Stimulated activated naive CD8-positive, alpha-beta T cell treated with anti-CD3 and anti-CD28 coated beads, Interleukin-15, amount 100 ng/mL, for 72 hours (primary cell): ENCODE results near the gene ACTA2.

ENCODE experiments used
- ATAC-seq: fragments of 150-1000 bp; cut with Tn5 transposase; 2 replicates; pipeline ENCODE4 v1.10.0; 2021; ENCODE audit warnings: mild to moderate bottlenecking, moderate library complexity
- DNase-seq, 2 donors: peaks; one replicate each; pipeline ENCODE4 v3.0.0; 2021 to 2022
- H3K27ac Mint-ChIP-seq, 2 donors: one replicate each; pipeline ENCODE4 v1.8.0; 2022; ENCODE audit warnings: mild to moderate bottlenecking in 2 of 2, mixed read lengths in 2 of 2, moderate library complexity in 2 of 2
- H3K27me3 Mint-ChIP-seq: one replicate; pipeline ENCODE4 v1.8.0; 2022; ENCODE audit warnings: mixed read lengths
- H3K4me1 Mint-ChIP-seq: one replicate; pipeline ENCODE4 v1.8.0; 2022; ENCODE audit warnings: mild to moderate bottlenecking, mixed read lengths
- H3K4me3 Mint-ChIP-seq, 2 donors: one replicate each; pipeline ENCODE4 v1.8.0; 2022; ENCODE audit warnings: mild to moderate bottlenecking in 2 of 2, mixed read lengths in 2 of 2, moderate library complexity in 1 of 2
- H3K9me3 Mint-ChIP-seq, 2 donors: one replicate each; pipeline ENCODE4 v1.8.0; 2022; ENCODE audit warnings: mixed read lengths in 2 of 2

Gene ACTA2

DNA sequence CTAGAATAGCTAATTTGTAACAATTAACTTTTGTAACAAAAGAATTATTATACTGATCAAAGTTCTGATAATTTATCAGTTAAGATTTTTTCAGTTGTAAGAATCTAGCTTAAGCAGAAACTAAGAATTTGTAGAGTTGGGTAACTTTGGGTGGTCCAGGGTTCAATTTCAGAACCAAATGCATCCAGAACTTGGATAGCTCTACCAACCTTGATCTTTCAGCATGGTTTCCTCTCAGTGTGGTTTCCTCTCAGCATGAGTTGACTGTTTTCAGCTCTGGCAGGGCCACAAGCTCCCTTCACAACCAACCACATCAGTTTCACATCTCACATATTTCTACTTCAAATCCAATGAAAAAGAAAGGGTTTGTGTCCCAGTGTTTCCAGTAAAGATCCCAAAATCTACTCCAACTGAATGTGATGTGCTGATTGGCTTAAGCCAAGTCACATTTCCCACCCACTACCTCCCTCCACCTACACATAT is 34.7 kb upstream of the ACTA2 start:
- Mint-ChIP-seq H3K4me3 (peak overlapping the region in 1 of 2 donors; percentile 30), H3K4me1 (peaks cover 53% of the 10 kb centered on the region), H3K27me3 (no peaks in the 10 kb centered on the region), H3K27ac (no peak overlapping the region), H3K9me3 (peaks cover 5 to 15% of the 10 kb centered on the region in 2 donors)
- no peak for ATAC-seq
- DNase-seq, result peak in 1 of 2 donors; percentile 44

DNA sequence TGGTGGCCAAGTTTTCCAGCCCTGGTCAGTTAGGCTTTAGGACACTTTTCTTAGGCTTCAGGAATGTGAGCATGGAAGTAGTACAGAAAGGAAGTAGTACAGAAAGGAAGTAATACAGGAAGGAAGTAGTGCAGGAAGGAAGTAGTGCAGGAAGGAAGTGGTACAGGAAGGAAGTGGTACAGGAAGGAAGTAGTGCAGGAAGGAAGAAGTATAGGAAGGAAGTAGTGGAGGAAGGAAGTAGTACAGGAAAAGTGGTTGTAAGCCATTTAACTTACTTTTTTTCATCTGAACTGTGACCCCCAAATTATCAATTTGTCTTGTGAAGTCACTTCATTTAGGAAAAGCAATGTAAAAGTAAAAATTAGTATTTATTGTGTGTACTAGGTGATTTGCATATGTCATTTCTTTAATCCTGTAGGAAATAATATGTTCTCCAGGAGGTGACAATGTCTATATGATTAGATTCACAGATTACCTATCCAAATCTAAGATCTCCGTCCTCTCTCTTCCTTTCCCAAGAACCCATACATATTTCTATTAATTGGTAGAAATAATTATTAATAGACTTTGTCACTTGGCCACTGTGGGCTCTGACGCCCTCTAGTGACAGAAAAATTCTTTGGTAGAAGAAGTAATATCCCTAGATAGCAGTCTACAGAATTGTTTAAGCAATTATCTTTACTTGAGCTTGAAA is 34.1 kb upstream of the ACTA2 start:
- no peak for ATAC-seq
- no peak overlapping the region for H3K4me3 Mint-ChIP-seq
- H3K4me1 Mint-ChIP-seq, result peaks cover 53% of the 10 kb centered on the region
- no peaks in the 10 kb centered on the region for H3K27me3 Mint-ChIP-seq
- no peak overlapping the region for H3K27ac Mint-ChIP-seq
- DNase-seq, result no peak
- peaks cover 5 to 15% of the 10 kb centered on the region in 2 donors for H3K9me3 Mint-ChIP-seq

DNA sequence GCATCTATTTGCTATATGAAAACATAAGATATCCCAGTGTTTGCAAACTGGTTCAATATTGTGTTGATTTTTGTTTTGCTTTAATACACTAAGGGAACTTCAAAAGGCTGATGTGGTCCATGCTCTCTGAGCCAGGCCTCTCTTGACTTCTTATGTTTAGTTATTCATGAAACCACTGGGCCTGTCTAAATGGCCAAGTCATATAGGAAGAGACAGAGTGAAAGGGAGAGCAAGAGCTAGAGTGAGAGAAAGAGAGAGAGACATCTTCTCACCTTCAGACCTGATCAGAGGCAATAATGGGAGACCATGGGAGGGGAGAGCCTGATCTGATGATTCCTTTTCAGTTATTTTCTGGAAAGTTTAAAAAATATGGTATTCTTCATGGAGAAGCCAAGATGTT is 32.0 kb upstream of the ACTA2 start:
- no peak overlapping the region for H3K4me3 Mint-ChIP-seq
- peaks cover 41% of the 10 kb centered on the region for H3K4me1 Mint-ChIP-seq
- DNase-seq (no peak), ATAC-seq (no peak)
- H3K9me3 Mint-ChIP-seq, result peaks cover 5 to 15% of the 10 kb centered on the region in 2 donors
- H3K27me3 Mint-ChIP-seq, result no peaks in the 10 kb centered on the region
- H3K27ac Mint-ChIP-seq, result peak overlapping the region in 1 of 2 donors; percentile 22

DNA sequence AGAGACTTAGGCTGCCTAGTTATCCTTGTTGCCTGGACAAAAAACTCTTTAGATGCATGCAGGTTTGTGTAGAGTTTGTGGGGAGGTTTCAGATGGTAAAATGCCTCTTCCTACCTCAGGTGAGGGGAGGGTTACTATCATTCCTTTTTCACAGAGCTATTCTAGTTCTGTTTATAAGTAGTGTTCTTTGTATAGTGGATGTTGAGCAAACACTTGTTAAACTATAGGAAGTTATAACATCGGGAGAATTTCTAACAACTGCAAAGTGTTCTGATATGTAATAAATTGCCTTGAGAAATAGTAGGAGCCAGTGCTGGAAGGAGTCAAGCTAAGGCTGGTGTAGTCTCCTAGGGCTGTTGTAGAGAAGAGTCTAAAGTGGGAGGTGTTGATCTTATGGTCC is 31.4 kb upstream of the ACTA2 start:
- no peak for DNase-seq
- no peaks in the 10 kb centered on the region for H3K27me3 Mint-ChIP-seq
- no peak overlapping the region for H3K27ac Mint-ChIP-seq
- H3K4me3 Mint-ChIP-seq, result no peak overlapping the region
- H3K4me1 Mint-ChIP-seq, result peaks cover 40% of the 10 kb centered on the region
- peak; percentile 13 for ATAC-seq
- H3K9me3 Mint-ChIP-seq, result peaks cover 5 to 15% of the 10 kb centered on the region in 2 donors

DNA sequence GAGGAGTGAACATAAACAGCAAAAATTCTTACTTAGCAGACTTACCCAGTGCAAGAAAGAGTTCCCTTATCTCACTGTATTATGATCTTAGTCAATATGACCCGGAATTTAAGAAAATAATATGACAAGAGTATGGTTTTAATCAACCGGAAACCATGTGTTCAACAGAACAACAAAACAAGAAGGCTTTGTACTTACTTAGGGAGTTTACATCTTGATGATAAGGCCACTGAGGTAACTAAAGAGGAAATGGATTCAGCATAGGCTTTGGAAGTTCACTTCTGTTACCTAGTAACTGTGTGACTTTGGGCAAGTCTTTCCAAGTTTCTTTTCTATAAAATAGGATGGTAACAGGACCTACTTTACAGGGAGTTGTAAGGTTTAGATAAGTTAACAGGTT is 30.6 kb upstream of the ACTA2 start:
- H3K27me3 Mint-ChIP-seq, result no peaks in the 10 kb centered on the region
- no peak for ATAC-seq
- H3K27ac Mint-ChIP-seq, result no peak overlapping the region
- H3K9me3 Mint-ChIP-seq, result peaks cover 5 to 14% of the 10 kb centered on the region in 2 donors
- H3K4me3 Mint-ChIP-seq, result no peak overlapping the region
- no peak for DNase-seq
- H3K4me1 Mint-ChIP-seq, result peaks cover 36% of the 10 kb centered on the region

DNA sequence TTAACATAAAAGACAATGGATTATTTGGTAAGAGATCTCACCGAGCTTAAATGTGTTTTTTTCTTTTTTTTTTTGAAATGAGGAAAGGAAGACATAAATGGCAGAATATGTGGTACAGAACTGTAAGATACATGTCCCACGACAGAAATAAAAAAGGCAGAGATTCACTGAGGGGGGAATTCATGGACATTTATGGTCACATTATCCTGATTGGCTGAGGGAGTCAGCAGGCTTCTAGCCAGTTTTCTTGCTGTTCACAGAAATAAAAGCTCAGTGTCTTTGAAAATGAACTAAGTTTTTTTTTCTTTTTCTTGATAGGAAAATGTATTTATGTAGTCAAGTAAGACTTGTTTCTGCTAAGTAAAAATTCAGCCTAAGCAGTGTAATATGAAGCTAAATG is 29.8 kb upstream of the ACTA2 start:
- ATAC-seq (no peak), DNase-seq (no peak)
- Mint-ChIP-seq H3K27ac (no peak overlapping the region), H3K27me3 (no peaks in the 10 kb centered on the region), H3K4me1 (peaks cover 28% of the 10 kb centered on the region), H3K4me3 (no peak overlapping the region), H3K9me3 (peaks cover 5 to 8% of the 10 kb centered on the region in 2 donors)

DNA sequence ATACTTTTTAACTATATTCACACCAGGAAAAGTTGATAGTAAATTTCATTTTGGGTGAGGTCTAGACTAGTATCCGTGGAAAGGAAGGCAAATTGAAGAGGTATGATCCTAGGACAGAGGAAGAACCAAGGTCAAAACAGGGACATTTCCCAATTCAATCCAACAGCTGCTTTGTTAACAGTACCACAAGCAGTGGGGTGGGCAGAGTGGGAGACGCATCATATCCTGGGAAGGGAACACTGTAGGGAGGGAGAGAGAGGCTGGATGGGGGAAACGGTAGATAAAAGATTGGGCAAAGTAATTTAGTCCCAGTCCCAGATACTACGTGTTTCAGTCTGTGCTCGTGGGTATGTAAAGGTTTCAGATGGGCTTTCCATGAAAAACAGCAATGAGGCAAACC is 28.9 kb upstream of the ACTA2 start:
- no peaks in the 10 kb centered on the region for H3K27me3 Mint-ChIP-seq
- ATAC-seq (no peak), DNase-seq (no peak)
- H3K9me3 Mint-ChIP-seq, result peaks cover 3 to 4% of the 10 kb centered on the region in 2 donors
- H3K4me3 Mint-ChIP-seq, result no peak overlapping the region
- peaks cover 22% of the 10 kb centered on the region for H3K4me1 Mint-ChIP-seq
- H3K27ac Mint-ChIP-seq, result no peak overlapping the region

DNA sequence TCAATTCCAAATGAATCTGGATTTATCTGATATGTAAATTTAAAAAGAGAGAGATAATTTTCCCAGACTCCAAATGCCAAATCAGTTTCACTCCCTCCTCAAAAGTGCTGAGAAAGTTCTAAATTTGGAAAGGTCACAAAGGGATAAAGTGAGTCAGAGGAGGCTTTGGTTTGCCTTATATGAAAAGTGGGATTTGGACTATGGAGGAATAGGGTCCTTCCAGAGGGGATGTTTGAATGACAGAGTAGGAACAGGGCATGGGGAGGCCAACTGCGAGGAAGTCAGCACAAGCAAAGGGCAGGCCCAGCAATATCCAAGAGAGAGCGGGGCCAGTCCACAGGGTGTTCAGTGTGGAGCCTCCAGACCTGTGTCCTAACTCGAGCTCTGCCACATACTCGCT is 28.2 kb upstream of the ACTA2 start:
- Mint-ChIP-seq H3K4me3 (no peak overlapping the region), H3K4me1 (peaks cover 19% of the 10 kb centered on the region), H3K9me3 (no peaks in the 10 kb centered on the region), H3K27me3 (no peaks in the 10 kb centered on the region), H3K27ac (no peak overlapping the region)
- ATAC-seq (no peak), DNase-seq (no peak)

DNA sequence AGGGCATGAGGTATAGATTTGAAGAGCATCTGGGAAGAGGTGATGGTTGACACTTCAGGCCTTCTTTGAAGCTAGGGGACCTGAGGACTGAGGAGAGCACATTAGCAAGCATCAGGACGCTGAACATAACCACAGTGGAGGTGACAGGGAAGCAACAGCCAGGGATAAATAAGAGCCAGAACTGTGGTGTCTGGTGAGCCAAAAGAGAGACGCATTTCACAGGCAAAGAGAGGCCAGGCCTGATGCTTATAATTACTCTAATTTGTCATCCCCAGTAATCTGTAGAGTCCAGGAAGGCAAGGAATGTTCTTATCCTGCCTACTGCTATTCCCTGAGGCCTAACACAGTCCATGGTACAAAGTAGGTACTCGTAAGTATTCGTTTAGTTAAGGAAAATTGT is 27.7 kb upstream of the ACTA2 start:
- H3K27ac Mint-ChIP-seq, result no peak overlapping the region
- H3K27me3 Mint-ChIP-seq, result no peaks in the 10 kb centered on the region
- H3K4me3 Mint-ChIP-seq, result no peak overlapping the region
- H3K9me3 Mint-ChIP-seq, result no peaks in the 10 kb centered on the region
- no peak for ATAC-seq
- DNase-seq, result no peak
- peaks cover 24% of the 10 kb centered on the region for H3K4me1 Mint-ChIP-seq

DNA sequence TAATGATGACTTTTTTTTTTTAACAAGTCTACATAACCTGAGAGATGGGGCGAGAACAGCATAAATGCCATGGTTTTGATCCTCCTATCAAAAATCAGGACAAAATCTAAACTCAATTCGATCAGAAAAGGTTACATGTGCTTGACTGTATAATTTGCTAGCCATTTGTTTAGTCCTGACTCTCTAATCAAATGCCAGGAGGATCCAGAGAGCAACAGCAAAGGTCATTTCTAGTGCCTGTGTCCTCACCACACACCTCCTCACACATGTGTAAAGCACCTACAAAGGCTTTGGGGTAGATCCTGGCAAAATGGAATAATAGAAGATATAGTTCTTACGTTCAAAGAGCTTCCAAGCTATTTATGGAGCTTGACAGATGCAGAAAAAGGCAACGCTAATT is 27.0 kb upstream of the ACTA2 start:
- Mint-ChIP-seq H3K27ac (no peak overlapping the region), H3K4me3 (no peak overlapping the region), H3K27me3 (no peaks in the 10 kb centered on the region), H3K9me3 (no peaks in the 10 kb centered on the region), H3K4me1 (peaks cover 28% of the 10 kb centered on the region)
- DNase-seq (no peak), ATAC-seq (no peak)

DNA sequence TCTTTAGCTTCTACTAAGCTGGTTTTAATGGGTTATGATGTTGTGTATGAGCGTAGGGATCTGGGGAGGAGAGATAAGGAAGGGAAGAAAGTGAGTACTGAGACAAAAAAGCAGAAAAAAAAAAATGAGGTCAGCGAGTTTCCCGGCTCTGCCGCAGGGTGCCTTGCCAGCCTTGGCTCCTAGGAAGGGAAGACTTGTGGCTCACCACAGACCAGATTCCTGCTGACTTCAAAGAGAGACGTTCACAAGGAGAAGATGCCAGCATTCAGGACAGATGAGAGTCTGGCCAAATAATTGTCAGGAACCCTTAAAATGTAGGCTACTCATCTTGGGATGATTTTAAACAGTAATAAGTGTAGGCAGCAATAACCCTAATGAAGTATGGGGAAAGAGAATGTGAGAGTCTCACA is 26.6 kb upstream of the ACTA2 start:
- no peak for ATAC-seq
- no peaks in the 10 kb centered on the region for H3K27me3 Mint-ChIP-seq
- no peak for DNase-seq
- H3K27ac Mint-ChIP-seq, result no peak overlapping the region
- no peaks in the 10 kb centered on the region for H3K9me3 Mint-ChIP-seq
- no peak overlapping the region for H3K4me3 Mint-ChIP-seq
- peaks cover 25% of the 10 kb centered on the region for H3K4me1 Mint-ChIP-seq

DNA sequence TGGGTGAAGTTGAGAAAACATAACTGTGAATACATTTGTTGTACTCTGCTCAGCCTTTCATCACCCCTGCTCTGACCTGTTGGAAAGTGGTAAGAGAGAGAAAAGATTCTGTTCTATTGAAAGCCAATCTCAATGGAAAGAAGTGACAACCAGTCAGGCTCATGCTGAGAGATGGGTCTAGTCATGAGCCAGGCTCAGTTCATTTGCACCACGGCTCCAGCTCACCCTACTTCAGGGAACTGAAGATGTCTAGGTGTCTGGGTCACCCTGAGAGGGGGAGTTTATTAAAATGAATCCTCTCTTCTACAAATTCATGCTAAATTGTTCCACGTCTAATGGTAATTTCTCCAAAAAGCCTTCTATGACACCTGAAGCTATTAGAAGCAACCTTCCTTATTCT is 25.9 kb upstream of the ACTA2 start:
- H3K4me1 Mint-ChIP-seq, result peaks cover 19% of the 10 kb centered on the region
- no peak overlapping the region for H3K4me3 Mint-ChIP-seq
- ATAC-seq (no peak), DNase-seq (no peak)
- H3K9me3 Mint-ChIP-seq, result no peaks in the 10 kb centered on the region
- H3K27ac Mint-ChIP-seq, result no peak overlapping the region
- no peaks in the 10 kb centered on the region for H3K27me3 Mint-ChIP-seq

DNA sequence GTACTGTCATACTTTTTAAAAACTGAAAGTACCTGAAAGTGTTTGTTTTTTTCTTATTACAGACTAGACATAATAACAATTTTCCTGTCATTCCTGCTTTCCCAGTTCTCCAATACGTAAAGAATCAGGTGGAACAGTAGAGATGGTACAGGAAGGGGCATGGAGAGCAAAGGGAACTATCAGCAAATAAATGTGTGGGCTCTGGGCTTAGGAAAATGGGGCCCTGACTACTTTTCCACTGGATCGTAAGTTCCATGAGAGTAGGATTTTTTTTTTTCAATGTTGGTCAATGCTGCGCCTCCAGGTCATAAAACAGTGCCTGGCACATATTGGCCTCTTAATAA is 22.8 kb upstream of the ACTA2 start:
- Mint-ChIP-seq H3K4me3 (peak overlapping the region; percentile 91 to 95), H3K27ac (peak overlapping the region in 1 of 2 donors; percentile 71), H3K4me1 (peaks cover 19% of the 10 kb centered on the region), H3K27me3 (no peaks in the 10 kb centered on the region), H3K9me3 (no peaks in the 10 kb centered on the region)
- ATAC-seq (no peak), DNase-seq (no peak)

DNA sequence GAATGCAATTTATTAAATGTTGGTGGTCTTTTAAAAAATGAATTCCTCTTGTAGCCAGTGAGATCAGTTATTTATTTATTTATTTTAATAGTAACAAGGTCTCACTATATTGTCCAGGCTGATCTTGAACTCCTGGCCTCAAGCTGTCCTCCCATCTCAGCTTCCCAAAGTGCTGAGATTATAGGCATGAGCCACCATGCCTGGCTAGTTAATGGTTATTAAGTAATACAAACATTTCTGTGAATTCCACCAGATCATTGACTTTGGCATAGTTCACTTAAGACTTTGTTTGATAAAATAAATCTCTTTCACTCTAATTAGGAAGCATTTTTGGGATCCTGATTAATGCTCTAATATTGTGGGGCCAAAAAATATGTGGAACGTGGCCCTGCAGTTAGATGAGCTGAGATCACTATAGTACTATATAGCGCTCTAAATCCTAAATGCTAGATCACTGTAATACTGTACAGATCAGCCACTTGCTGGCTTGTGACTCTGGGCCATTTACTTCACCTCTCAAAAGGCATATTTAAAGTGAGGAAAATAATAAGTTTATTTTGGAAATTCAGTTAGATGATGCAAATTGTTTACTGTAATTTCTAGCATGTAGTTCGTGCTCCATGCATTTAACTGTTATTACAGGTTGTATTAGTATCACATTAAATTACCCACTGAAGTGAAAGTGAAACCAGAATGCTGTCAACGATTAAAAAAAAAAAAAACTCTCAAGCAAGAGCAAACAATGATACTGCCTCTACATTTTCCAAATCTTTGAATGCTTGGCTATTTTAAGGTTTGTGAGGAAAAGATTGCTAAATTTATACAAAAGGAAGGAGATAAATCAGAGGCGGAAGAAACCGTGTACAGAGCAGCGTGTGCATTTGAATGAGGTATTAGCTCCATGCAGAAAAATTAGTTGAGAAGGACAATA is 22.1 kb upstream of the ACTA2 start:
- Mint-ChIP-seq H3K27ac (peak overlapping the region; percentile 71 to 96), H3K4me3 (peak overlapping the region; percentile 91 to 95), H3K27me3 (no peaks in the 10 kb centered on the region), H3K4me1 (peaks cover 19% of the 10 kb centered on the region), H3K9me3 (no peaks in the 10 kb centered on the region)
- DNase-seq, result no peak
- ATAC-seq, result no peak

DNA sequence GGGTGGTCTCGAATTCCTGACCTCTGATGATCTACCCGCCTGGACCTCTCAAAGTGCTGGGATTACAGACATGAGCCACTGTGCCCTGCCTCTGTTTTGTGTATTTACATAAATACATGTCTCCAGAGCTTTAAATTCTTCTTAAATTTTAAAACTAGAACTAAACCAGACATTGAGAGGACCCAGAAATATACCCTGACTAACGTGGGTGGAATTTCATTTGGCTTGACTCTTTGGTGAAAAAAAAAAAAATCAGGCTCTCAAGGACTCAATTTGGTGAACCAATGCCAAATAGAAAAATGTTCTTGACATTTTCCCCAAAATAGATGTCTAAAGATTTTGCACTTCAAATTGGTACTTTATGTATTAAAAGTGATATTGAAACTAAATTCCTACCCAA is 21.4 kb upstream of the ACTA2 start:
- DNase-seq (no peak), ATAC-seq (no peak)
- H3K9me3 Mint-ChIP-seq, result no peaks in the 10 kb centered on the region
- no peaks in the 10 kb centered on the region for H3K27me3 Mint-ChIP-seq
- H3K4me3 Mint-ChIP-seq, result no peak overlapping the region
- peaks cover 15% of the 10 kb centered on the region for H3K4me1 Mint-ChIP-seq
- H3K27ac Mint-ChIP-seq, result no peak overlapping the region
